Measurements from ENCODE around the gene FHAD1. TPM values are rescaled to one million over a fixed set of nuclear protein-coding genes. Genes with fewer than 3 reads are reported as not detected.

The FHAD1 gene
- total RNA-seq, 1 experiment from 2014 or later = 6.0 TPM

DNA sequence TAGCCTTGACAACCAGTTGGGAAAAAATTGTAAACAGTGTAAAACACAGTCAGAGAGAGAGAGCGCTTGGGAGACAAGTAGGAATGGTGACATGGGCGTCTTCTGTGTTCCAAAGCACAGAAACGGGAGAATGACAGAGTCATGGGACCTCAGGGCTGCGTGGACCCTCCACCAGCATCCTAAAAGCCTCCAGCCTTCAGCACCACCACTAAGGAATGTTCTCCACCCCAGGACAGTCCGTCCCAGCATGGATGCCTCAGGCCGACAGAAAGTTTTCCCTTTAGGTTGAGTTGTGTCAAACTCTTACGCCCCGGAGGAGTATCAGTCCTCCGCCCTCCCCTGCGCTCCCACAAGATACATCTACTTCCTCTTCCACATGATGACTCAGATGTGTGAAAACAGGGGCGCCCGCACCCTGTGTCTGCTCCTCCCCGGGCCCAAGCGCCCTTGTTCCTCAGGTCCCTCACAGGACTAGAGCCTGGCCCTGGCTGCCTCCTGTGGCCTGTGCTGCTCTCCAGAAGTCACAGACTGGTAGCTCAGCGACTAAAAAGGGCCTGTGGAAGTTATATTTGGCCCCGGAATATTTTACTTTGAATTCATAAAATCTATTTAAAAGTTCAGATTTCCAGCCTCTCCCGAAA, 98.8 kb downstream of the FHAD1 start:
- DNase-seq (ENCODE audit: low spot score) = peak; percentile 64

DNA sequence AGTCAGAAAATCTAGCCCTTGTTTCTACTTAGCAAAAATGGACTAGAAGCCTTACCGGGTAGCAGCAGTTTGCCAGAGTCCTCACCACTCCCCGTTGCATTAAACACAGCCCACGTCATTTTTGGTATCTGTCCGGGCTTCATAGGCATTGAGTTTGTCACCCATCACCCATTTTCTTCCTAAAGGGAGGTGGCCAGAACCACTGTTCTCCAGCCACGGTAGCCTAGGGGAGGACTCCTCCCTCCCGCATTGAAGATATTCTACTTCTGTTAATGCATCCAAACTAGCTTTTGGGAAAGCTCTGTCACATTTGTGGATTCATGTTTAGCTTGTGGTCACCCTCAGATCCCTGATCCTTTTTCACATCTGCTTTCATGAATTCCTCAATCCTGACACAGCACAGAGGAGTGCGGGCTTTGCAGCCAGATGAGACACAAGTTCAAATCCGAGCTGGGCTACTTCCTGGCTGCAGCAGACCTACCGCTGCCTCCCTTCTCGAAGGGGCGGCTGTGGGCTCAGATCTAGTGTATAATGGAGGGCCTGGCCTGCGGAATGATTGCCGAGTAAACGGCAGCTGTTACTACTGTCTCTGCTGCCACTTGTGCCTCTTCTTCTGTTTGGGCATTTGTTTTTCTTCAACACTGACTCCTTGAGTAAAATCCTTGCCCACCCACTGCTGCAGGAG, 99.5 kb downstream of the FHAD1 start:
- DNase-seq (ENCODE audit: low spot score) = no peak

DNA sequence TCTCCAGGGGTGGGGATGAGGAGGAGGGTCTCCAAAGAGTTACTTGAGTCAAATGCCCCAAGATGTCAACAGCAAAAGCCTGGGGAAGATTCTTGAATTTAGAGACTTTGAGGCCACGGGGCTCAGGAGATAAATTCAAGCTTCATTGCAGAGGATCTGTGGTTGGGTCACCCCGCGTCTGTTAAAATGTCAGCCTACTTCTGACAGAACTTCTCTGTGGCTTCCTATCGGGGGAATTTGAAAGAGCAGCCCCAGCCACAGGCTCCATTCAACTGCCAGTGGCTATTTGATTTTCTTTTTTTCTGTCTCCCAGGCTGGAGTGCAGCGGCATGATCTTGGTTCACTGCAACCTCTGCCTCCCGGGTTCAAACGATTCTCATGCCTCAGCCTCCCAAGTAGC, 100.2 kb downstream of the FHAD1 start:
- DNase-seq (ENCODE audit: low spot score) = no peak

DNA sequence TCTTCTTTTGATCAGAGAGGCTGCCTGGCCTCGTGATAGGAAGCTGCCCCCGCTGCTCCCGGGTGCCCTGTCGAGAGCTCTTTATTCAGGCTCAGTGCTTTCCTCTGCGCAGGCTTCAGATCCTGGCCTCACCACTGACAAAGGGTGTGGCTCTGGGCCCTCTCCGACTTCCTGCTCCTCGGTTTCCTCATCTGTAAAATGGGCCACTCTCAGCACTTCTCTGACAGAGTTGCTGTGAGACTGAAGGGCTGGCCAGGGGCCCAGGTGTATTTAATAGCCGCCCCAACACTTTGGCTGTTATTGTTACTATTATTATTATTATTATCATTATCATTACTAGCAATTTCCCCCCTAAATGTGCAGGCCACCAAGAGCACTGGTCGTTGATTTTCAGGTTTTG, 101.6 kb downstream of the FHAD1 start:
- no peak for DNase-seq (ENCODE audit: low spot score)

DNA sequence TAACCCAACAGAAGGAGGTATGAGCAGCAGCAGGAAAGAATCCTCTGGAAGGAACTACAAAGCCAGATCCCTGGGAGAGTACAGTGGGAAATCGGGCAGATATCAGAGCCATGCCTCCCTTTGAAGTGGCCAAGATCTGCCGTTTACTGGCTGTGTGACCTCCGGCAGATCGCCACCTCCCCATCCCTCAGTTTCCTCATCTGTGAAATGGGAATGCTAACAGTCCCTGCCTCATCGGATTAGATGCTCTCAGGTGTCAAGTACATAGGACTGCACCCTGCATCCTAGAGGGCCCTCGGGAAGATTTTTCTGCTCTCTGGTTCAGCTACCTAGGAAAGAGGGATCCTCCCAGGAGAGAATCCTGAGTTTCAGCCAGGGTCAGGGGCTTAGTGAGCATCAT, 102.1 kb downstream of the FHAD1 start:
- no peak for DNase-seq (ENCODE audit: low spot score)

DNA sequence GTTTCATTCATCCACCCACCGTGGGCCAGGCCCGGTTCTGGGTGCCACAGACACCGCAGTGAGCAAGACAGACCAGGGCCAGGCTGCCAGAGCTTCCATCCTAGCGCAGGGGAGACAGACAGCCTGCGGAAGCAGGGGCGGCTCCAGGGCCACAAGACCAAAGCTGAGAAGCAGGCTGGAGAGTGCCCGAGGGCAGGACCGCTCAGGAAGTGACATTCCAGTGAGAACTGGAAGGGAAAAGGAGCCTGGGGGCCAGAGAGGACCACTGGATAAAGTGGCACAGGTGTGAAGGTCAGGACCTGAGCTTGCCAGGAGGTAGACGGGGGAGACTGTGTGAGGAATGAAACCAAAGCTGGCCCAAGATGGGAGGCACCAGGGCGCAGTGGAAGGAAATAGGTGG, 103.1 kb downstream of the FHAD1 start:
- DNase-seq (ENCODE audit: low spot score) = no peak

DNA sequence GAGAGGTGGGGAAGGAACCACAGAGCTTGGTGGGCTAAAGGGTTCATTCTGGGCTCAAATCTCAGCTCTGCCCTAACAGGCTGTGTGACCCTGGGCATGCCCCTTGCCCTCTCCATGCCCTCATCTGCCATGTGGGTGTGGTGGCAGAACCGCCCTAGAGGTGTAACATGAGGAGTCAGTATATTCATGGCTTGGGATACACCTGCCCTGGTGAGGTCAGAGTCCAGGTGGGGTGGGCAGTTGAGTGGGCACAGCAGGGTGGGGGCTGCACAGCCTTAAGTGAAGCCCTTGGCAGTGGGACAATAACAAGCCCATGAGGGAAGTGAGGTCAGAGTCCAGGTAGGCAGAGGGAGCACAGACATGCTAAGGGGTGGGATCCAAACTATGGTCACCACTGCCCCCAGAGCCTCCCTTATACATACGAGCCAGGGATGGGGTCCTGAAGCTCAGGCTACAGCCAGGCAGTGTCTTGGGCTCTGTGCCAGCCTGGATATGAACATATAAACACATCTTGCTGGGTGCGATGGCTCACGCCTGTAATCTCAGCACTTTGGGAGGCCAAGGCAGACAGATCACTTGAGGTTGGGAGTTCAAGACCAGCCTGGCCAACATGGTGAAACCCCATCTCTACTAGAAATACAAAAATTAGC, 103.7 kb downstream of the FHAD1 start:
- no peak for DNase-seq (ENCODE audit: low spot score)

DNA sequence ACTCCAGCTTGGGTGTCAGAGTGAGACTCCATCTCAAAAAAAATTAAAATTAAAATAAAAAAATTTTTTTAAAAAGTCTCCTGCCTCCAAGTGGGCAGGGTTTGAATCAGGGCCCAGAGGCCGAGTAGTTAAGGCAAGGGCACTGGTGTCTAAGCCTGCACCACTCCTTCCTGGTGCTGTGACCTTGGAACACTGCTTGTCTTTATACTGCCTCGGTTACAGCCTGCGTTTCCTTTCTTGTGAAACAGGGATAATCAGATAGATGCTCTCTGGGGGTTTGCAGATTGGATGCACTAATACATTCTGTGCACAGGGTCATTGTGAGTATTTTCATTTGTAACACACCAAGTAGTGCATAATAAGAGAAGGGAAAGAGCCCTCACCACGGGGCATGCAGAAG, 104.3 kb downstream of the FHAD1 start:
- no peak for DNase-seq (ENCODE audit: low spot score)

DNA sequence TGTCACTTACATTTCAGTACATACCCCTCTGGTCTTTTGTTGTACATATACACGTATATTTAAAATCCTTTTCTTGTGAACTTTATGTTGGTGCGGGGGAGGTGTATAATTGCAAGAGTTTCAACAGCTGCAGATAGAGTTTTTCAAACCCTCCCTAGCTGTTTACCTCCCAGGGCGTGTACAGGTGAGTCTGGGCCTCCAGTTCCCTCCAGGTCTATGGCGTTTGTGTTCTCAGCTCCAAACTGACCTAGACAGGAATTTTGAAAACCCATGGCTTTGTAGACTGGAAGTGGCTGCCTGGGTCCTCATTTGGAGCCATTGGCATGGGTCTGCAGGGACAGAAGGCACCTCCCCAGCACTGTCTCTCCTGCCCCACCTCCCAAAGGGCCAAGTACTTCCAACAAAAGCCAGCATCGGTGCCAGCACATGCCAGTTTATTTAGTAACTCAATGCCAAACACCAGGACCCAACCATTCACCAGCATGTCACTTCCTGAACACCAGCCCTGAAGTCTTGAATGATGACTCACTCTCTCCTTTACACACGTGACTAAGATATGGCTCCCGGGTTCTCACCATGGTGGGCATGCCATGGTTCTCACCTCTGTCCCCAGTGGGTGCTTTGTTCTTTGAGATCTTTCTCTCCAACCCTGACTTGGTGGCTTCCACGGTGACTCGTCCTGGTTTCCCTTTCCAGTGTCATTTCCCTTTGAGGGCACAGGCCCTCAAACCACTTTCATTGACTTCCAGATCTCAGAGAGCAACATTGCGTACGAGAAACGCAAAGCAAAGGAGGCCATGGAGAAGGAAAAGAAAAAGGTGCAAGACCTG, 105.3 kb downstream of the FHAD1 start:
- peak; percentile 95 for DNase-seq (ENCODE audit: low spot score)

DNA sequence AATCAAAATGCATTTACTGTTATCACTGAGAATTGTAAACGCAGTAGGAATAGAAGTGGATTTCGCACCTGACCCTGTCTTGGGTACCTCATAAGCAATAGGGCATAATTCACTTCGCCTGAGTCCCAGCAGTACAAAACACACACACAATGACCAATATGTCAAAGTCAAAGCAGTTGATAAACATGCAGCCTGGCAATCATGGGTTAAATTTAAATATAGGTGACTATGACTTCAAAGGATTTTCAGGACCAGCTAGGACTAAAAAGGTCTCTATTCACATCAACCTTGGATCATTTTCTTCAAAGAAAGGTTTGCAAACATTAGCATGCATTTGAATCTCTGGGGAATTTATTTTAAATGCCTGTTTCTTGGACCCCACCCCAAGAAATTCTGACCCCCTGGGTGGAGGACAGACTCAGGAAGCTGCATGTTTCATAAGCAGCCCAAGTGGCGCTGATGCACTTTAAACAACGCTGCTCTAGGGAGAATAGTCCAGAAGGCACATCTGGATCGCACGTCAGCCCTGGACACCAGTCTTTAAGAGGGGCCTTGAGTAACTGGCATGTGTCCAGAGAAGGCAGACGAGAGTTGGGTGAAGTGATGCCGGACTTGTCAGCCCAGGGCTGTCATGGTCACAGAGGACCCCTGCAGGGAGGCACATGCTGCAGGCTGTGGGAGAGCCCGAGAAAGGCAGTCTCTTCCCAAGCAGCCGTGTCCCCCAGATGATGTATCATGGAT, 107.0 kb downstream of the FHAD1 start:
- no peak for DNase-seq (ENCODE audit: low spot score)

DNA sequence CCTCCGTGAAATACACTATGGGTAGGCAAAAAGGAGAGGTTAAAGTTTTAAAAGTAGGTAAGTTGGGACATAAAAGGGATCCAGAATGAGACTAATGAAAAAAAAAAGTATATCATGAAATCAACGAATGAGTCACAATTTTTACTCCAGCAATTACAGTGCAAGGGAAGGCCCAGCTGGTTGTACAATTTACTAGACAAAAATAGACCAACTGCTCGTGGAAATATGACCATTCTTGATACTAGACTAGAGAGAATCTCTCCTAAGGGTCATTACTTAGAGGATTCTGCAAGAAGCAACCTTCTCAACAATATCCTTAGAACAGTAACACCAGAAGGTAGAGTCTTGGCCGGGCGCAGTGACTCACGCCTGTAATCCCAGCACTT, 107.5 kb downstream of the FHAD1 start:
- peak; percentile 45 for DNase-seq (ENCODE audit: low spot score)

DNA sequence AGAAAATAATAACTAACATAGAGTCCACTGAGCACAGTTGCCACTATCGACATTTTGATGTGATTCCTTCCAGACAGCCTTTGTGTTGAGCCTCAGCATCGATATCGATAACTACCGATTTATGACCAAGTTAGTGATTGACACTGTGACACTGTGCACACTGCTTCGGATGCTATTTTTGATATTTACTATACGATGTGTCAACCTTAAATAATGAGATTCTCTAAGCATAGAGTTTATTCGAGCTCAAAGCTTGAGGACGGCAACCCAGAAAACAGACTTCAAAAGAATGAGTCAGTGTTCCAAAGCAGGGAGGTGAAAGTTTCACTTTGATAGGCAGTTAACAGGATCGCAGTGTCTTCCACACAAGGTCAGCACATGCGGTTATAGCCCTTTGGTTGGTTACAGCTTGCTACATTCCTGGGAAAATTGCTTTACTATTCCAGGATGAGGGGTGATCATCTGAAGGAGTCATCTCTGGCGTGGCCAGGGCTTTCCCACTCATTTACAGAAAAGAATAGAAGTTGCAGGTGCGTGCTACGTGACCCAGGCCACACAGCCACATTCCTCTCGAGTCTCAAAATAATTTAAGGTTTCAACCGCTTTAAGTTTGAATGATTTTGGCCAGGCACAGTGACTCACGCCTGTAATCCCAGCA, 109.1 kb downstream of the FHAD1 start:
- DNase-seq (ENCODE audit: low spot score) = peak; percentile 96

DNA sequence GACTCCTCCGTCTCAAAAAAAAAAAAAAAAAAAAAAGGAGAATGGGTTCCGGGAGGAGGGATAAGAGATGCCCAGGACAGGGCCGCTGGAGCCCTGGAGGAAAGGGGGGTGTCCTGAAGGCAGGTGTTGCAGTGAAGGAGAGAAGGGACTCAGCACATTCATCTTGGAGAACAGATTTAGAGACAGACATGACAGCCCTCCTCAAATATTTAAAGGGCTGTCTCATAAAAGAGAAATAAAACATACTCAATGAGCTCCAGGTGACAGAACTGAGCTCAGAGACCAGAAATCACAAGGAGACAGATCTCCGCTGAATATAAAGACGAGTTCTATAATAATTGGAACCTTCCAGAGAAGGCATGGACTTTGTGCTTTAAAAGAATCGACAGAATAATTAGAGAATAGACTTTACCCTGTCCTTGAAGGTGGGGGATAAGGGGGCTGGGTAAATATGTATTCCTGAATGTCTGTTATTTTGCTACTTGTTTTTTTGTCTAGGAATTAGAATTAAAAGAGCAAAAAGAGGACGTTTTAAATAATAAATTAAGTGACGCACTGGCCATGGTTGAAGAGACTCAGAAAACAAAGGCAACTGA, 110.7 kb downstream of the FHAD1 start:
- DNase-seq (ENCODE audit: low spot score) = no peak

DNA sequence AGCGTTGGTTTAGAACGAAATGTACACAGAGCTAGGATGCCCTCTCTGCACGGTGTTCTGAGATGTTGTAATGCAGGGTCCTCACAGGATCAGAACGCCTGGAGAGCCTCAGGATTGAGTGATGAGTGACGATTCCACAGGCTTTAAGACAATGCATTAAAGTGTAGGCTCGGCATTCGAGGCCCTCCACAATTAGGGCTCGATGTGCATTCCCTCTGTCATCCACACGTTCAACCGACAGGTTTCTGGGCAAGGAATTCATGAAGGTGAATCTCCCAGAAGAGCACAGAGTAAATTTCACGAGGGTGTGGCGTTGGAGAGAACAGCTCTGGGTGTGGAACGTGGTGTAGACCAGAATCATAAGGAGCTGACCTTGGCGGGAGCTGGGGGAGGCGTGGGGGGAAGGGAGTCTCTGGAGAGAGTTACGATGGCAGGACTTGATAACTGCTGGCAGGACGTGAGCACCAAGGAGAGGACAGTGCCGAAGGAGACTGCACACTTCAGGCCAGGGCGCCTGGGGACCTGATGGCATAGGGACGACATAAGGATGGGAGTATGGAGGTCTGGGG, 111.6 kb downstream of the FHAD1 start:
- DNase-seq (ENCODE audit: low spot score) = no peak

DNA sequence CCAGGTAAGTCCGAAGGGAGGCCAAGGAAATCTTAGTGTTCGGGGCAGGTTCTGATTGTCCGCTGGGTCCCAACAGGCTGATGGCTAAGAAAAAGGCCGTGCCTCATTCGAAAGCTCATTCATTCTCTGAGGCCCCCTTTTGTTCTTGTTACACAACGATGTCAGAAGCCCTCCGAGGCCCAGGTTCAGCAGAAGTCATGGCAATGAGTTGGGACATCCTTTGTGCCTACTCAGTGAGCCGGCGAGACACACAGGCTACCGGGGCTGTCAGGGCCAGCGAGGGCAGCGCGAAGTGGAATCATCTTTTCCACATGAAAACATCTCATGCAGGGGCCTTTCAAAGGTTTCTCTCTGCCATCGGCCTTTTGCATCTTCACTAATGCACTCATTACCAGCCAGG, 113.7 kb downstream of the FHAD1 start:
- no peak for DNase-seq (ENCODE audit: low spot score)

DNA sequence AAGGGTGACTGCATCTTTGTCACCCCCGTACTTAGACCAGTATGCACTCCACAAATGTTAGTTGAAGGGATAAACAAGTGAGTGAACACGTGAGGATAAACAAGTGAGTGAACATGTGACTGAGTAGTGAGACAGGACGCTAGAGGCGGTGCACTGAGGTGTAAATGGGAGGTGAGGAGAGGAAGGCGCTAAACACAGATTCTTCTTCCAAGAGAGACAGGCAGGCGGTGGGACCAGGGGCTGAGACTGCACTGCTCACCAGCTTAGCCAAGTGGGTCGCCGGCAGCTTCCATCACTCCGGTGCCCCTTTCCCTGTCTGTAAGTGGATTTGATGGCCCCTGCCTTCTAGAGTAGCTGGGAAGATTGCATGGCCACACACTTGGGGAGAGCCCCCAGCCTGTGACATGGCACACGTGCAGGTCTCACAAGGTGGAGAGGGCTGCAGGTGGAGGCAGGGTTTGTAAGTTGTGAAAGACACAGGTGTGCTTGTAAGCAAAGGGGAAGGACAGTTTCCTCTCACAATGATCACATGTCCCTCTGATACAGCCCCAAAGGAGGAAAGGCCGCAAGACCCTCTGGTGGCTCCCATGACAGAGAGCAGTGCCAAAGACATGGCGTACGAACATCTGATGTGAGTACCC, 115.2 kb downstream of the FHAD1 start:
- no peak for DNase-seq (ENCODE audit: low spot score)

DNA sequence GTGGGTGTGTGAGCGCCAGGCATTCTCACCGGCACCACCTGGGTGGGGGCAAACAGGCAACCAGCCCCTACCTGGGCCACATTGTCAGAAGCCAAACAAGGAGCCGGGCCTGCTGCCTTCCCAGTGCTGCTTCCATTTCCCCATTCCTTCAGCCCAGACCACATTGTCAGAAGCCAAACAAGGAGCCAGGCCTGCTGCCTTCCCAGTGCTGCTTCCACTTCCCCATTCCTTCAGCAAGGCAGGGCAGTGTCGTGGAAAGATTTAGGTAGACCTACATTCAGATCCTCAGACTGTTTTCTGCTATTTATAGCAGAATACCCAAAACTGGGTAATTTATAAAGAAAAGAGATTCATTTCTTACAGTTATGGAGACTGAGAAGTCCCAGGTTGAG, 115.7 kb downstream of the FHAD1 start:
- no peak for DNase-seq (ENCODE audit: low spot score)

DNA sequence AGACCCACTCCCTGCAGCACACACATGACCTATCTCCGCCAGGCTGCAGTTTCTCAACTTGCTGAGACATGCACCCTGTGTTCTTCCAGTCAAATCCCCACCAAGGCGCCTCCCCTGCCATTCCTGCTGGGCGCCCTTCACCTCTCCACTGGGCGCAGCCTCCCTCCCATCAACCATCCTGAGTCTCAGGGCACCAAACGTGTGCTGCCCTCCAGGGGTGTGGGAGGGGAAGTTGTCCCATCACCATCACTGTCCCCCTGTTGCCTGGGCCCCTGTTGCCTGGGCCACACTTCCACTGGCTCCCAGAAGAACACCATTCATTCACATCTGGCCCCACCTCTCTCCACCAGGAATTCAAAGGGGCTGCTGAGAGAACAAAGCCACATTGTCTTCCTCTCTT, 117.7 kb downstream of the FHAD1 start:
- no peak for DNase-seq (ENCODE audit: low spot score)

DNA sequence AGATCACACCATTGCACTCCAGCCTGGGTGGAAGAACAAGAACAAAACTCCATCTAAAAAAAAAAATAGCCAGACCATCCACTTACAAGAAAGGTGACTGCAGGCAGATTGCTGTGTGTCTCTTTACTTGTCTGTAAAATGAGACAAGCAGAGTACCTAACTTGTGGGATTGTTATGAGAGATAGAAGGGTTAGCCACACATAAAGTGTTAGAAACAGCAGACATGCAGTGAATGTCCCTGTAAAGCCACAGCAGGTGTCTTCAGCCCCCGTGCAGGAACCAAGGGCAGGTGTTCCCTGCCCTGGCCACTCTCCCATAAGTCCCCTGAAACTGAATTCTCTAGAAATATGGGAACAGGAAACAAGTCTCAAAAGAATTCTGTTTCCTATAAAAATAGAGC, 121.9 kb downstream of the FHAD1 start:
- no peak for DNase-seq (ENCODE audit: low spot score)

DNA sequence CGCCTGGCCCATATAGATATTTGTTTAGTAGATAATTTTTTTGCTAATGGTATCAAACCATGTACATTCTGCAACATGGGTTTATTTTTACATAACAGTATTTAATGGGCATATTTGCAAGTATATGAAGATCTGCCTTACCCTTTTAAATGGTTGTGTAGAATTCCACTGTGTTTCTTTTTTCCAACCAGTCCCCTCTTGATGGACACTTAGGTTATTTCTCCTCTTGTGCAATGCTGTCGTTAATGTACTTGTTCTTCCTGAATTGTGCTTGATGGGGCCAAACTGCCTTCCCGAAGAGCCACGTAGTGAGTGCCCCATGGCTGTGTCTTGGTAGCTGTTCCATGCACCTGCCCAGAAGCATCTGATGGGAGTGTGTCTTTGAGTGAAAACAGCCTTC, 123.2 kb downstream of the FHAD1 start:
- DNase-seq (ENCODE audit: low spot score) = no peak
